ENCODE measurements around the gene AR. TPM values are rescaled to one million over a fixed set of nuclear protein-coding genes. Genes with fewer than 3 reads are reported as not detected.

Gene AR
- total and polyA plus RNA-seq, 9 donors: 7.5 to 40.4 (median 27.1) TPM

DNA sequence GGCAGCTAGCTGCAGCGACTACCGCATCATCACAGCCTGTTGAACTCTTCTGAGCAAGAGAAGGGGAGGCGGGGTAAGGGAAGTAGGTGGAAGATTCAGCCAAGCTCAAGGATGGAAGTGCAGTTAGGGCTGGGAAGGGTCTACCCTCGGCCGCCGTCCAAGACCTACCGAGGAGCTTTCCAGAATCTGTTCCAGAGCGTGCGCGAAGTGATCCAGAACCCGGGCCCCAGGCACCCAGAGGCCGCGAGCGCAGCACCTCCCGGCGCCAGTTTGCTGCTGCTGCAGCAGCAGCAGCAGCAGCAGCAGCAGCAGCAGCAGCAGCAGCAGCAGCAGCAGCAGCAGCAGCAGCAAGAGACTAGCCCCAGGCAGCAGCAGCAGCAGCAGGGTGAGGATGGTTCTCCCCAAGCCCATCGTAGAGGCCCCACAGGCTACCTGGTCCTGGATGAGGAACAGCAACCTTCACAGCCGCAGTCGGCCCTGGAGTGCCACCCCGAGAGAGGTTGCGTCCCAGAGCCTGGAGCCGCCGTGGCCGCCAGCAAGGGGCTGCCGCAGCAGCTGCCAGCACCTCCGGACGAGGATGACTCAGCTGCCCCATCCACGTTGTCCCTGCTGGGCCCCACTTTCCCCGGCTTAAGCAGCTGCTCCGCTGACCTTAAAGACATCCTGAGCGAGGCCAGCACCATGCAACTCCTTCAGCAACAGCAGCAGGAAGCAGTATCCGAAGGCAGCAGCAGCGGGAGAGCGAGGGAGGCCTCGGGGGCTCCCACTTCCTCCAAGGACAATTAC lies 1.4 kb downstream of the AR start:
- Histone ChIP-seq H3K4me3 (peak overlapping the region; percentile 54), H3K4me1 (ENCODE audit: insufficient read depth) (peaks cover 2% of the 10 kb centered on the region), H3K27ac (peak overlapping the region; percentile 18 to 82), H3K27me3 (no peaks in the 10 kb centered on the region), H3K9me3 (no peaks in the 10 kb centered on the region), H3K36me3 (no peaks in the 10 kb centered on the region)
- peak; percentile 40 to 55 (median 46) for DNase-seq
- 30 to 48% (median 36%) methylated on average over 35 of the region's 35 CpGs for WGBS, 3 donors
- TF ChIP-seq, protein P1, sequence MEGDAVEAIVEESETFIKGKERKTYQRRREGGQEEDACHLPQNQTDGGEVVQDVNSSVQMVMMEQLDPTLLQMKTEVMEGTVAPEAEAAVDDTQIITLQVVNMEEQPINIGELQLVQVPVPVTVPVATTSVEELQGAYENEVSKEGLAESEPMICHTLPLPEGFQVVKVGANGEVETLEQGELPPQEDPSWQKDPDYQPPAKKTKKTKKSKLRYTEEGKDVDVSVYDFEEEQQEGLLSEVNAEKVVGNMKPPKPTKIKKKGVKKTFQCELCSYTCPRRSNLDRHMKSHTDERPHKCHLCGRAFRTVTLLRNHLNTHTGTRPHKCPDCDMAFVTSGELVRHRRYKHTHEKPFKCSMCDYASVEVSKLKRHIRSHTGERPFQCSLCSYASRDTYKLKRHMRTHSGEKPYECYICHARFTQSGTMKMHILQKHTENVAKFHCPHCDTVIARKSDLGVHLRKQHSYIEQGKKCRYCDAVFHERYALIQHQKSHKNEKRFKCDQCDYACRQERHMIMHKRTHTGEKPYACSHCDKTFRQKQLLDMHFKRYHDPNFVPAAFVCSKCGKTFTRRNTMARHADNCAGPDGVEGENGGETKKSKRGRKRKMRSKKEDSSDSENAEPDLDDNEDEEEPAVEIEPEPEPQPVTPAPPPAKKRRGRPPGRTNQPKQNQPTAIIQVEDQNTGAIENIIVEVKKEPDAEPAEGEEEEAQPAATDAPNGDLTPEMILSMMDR (IDR thresholded peaks at IDR 0.05): no peak
- no peak for TF ChIP-seq EP300 (IDR thresholded peaks at IDR 0.05)
- TF ChIP-seq POLR2A (IDR thresholded peaks at IDR 0.05): no peak
- intact Hi-C loops (cut with DNase I): no loop called here

DNA sequence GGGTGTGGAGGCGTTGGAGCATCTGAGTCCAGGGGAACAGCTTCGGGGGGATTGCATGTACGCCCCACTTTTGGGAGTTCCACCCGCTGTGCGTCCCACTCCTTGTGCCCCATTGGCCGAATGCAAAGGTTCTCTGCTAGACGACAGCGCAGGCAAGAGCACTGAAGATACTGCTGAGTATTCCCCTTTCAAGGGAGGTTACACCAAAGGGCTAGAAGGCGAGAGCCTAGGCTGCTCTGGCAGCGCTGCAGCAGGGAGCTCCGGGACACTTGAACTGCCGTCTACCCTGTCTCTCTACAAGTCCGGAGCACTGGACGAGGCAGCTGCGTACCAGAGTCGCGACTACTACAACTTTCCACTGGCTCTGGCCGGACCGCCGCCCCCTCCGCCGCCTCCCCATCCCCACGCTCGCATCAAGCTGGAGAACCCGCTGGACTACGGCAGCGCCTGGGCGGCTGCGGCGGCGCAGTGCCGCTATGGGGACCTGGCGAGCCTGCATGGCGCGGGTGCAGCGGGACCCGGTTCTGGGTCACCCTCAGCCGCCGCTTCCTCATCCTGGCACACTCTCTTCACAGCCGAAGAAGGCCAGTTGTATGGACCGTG lies 2.2 kb downstream of the AR start:
- Histone ChIP-seq H3K27me3 (no peaks in the 10 kb centered on the region), H3K27ac (peak overlapping the region; percentile 18 to 82), H3K4me1 (ENCODE audit: insufficient read depth) (peaks cover 2% of the 10 kb centered on the region), H3K9me3 (no peaks in the 10 kb centered on the region), H3K36me3 (no peaks in the 10 kb centered on the region), H3K4me3 (peak overlapping the region; percentile 54)
- 32 to 49% (median 36%) methylated on average over 36 to 41 of the region's 41 CpGs for WGBS, 3 donors
- TF ChIP-seq POLR2A (IDR thresholded peaks at IDR 0.05): no peak
- TF ChIP-seq EP300 (IDR thresholded peaks at IDR 0.05): no peak
- TF ChIP-seq, protein P1 (IDR thresholded peaks at IDR 0.05): no peak
- intact Hi-C loops (cut with DNase I): no loop called here
- DNase-seq: peak; percentile 19 to 60 (median 38)

DNA sequence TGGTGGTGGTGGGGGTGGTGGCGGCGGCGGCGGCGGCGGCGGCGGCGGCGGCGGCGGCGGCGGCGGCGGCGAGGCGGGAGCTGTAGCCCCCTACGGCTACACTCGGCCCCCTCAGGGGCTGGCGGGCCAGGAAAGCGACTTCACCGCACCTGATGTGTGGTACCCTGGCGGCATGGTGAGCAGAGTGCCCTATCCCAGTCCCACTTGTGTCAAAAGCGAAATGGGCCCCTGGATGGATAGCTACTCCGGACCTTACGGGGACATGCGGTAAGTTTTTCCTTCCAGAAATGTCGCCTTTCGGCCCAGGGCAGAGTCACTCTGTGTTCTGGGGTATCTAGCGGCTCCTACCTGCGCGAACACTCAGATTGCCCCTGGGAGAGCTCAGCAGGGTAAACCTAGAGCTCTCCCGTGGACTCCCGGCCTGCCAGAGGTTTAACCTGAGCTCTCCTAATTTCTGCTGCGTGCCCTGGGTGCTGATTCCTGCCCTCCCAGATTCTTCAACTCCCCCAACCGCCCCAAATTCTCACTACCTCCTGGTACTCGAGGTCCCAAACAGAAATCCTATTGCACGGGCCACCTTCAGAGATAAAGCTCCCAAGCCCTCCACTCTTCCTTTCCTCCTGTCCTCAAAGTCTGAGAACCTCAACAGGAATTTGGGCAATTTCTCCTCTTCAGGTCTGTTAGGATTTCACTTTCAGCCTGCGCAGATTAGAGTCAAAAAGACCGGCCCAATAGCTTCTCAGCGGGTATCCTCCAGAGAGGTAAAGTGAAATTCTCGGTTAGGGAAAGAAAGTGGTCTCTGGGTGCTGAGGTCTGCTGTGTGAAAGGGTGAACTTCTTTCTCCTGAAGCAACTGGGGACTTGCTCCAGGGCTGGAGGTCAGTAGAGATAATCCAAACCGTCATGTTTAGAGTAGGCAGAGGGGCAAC lies 2.9 kb downstream of the AR start:
- WGBS, 3 donors: 29 to 39% (median 34%) methylated on average over 39 to 44 of the region's 44 CpGs
- no peaks in the 10 kb centered on the region for H3K9me3 ChIP-seq
- intact Hi-C loops (cut with DNase I): no loop called here
- peaks cover 2% of the 10 kb centered on the region for H3K4me1 ChIP-seq (ENCODE audit: insufficient read depth)
- peak overlapping the region; percentile 18 to 82 for H3K27ac ChIP-seq
- no peaks in the 10 kb centered on the region for H3K27me3 ChIP-seq
- H3K4me3 ChIP-seq: peak overlapping the region; percentile 54
- peak; percentile 18 to 41 (median 25) for DNase-seq
- TF ChIP-seq EP300 (IDR thresholded peaks at IDR 0.05) (no peak), POLR2A (IDR thresholded peaks at IDR 0.05) (no peak)
- TF ChIP-seq, protein P1 (IDR thresholded peaks at IDR 0.05): no peak
- no peaks in the 10 kb centered on the region for H3K36me3 ChIP-seq

DNA sequence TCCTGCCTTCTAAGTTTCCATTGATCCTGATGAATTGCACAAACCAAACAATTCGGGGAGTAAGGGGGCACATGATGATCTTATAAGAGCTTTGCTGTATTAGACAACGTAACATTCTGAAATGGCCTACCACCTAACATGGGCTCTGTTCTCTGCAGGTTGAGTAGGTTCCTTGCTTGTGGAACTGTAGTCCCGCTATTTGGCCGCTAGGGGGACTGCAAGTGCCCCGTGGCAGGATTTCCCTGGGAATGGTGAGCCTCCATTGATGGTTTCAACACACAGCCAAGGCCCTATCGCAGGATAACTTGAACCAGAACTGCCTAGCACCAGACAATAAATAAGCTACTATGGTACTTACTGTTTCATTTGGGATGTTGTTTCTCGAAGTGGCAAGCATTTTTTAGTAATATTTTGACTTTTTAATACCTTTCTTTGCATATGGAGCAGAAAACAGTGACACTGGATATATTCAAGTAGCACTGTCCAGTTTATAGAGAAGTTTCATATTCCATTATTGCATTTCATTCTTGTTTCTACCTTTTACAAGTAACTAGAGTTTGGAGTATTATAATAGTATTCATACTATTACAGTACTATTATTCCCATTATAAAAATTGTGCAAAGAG lies 11.9 kb downstream of the AR start:
- Histone ChIP-seq H3K27me3 (no peaks in the 10 kb centered on the region), H3K4me1 (ENCODE audit: insufficient read depth) (peaks cover 2% of the 10 kb centered on the region), H3K4me3 (no peak overlapping the region), H3K9me3 (no peaks in the 10 kb centered on the region), H3K27ac (no peak overlapping the region), H3K36me3 (no peaks in the 10 kb centered on the region)
- no peak for TF ChIP-seq EP300 (IDR thresholded peaks at IDR 0.05)
- TF ChIP-seq POLR2A (IDR thresholded peaks at IDR 0.05): no peak
- TF ChIP-seq, protein P1 (IDR thresholded peaks at IDR 0.05): peak in 2 of 3 donors; percentile 10 to 34
- intact Hi-C loops (cut with DNase I): no loop called here
- WGBS, 3 donors: 35 to 40% (median 39%) methylated on average over 7 of the region's 7 CpGs
- DNase-seq: no peak

Data from ovary (tissue), 9 donors.